ENCODE data around the gene MALRD1.

The MALRD1 gene

DNA sequence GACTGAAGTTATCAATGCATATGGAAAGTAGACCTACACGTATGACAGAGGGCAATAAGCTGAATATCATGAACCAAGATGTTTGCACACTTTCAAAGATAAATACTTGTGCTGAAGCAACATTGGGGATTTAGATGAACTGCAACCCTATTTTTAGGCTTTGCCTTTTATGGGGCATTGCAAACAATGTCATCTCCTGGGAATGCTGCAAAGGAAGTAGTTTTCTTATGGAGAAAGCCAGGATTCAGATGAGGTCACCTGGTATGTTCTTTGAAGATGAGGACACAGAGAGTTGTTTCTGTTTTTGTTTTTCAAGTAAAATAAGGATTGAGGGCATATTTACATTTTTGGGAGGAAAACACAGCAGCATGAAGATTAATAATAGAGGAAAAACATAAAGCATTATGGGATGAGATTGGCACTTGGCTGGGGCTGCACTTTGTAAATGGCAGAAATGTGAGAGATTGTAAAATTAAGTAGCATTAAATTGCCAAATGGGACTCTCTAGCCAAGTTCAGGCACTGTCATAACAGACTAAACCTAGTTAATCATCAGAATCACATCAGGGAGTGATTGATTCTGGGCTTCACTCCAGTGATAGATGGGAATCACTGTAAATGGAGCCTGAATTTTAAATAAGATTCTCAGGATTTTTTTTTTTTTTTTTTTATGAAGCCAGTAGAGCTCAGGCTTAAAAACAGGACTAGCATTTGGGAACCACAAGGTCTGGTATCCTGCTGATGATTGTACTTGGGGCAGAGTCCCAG is 63.1 kb downstream of the MALRD1 start:
- DNase-seq: no peak

DNA sequence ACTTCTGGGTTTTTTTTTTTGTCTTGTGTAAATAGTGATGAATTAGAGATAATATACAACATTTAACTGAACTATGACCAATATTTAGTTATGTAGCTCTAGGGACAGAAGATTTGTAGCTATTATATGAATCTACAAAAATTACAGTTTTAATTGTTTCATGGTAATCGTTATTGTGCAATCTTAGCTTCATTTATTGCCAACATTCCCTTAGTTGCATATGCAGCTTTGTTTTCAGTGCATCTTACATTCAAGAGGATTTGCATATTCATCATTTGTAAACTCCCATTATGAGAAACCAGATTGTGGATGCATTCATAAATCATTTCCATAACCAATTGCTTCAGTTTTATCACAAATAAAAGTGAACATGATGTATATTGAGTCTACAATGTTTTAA is 68.8 kb downstream of the MALRD1 start:
- no peak for DNase-seq

DNA sequence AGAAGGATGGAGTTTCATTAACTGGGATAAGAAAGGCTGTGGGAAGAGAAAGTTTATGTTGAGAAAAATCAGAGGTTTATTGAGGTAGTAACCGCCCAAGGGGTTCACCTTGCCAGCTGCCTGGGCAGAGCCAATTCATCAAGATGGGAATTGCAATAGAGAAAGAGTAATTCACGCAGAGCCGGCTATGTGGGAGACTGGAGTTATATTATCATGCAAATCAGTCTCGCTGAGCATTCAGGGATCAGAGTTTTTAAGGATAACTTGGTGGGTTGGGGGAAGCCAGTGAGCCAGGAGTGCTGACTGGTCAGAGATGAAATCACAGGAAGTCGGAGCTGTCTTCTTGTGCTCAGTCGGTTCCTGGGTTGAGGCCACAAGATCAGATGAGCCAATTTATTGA is 70.6 kb downstream of the MALRD1 start:
- no peak for DNase-seq

DNA sequence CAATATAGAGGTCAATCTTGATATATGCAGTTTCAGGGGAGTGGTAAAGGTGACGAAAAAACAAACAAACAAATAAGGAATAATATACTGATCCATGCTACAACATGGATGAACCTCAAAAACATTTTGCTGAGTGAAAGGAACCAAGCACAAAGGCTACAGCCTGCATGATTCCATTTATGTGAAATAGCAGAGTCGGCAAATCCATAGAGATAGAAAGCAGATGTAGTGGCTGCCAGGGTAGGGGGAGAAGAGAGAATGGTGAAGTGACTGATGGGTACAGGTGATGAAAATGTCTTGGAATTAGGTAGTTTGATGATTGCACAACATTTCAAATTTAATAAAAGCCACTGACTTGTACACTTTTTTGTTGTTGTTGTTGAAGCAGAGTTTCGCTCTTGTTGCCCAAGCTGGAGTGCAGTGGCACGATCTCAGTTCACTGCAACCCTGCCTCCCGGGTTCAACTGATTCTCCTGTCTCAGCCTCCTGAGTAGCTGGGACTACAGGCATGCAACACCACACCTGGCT is 71.8 kb downstream of the MALRD1 start:
- DNase-seq: no peak

DNA sequence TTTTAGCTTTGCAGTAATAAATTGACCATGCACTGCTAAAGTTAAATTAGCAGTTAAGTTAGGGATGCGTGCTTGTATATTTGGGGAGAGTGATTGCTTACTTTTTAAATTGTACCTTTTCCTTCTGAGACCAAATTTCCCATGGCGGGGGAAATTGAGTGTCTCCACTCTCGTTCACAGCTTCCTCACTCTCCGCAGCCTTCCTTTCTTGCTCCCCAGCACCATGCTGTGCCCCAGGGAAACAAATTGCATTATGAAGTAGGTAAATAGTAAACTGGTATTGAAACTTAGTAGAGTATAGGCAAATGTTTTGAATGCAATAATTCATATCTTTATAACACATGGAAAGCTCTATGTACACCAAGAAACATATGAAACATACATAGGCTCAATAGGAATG is 85.4 kb downstream of the MALRD1 start:
- DNase-seq: no peak

DNA sequence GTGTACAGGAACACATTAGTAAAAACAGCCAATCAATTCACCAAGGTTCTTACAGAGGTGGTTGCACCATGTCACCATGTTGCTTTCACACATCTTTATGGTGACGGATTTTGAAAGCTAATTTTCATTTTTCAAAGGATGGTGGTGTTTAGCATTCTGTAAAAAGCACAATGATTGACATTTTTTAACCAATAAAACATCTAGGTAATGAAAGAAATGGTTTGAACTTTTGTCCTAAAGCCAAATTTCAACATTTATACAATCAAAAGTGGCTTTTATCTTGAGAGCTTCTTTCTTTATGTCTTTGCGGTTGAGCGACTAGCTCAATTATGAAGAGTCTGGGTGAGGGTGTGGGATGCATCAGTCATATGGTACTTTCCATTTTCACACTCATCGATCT is 94.4 kb downstream of the MALRD1 start:
- DNase-seq: no peak

DNA sequence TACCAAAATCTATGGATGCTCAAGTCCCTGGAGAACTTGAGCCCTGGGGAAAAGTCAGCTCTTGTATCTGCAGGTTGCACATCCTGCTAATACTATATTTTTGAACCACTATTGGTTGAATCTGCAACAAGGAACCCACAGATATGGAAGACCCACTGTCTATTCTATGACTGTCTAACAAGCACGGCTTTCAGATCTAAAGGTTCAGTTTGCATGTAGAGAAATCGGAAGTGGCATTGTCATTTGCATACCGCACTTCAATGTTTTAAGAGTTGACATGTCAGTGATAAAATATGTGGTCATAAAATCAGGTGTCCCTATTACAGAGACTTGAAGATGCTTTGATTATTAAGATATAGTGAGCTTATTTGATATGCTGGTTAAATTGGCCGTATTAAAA is 95.6 kb downstream of the MALRD1 start:
- no peak for DNase-seq

DNA sequence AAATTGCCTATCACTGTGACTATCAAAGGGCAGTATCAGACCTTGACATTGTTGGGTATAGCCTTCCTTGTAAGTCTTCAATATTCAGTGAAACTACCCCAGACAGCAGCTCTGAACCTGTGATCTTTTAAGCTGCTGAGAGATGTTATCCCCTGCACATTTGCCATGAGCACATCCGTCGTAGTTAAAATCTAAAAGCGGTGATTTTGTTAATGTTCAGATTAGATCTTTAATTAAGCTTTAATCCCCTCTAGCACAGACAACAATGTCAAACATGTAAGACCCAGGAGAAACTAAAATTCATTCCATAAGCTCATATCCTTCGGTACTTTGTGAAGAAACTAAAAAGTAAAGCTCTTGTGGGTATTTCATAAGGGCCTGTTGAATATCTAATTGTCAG is 105.8 kb downstream of the MALRD1 start:
- no peak for DNase-seq

DNA sequence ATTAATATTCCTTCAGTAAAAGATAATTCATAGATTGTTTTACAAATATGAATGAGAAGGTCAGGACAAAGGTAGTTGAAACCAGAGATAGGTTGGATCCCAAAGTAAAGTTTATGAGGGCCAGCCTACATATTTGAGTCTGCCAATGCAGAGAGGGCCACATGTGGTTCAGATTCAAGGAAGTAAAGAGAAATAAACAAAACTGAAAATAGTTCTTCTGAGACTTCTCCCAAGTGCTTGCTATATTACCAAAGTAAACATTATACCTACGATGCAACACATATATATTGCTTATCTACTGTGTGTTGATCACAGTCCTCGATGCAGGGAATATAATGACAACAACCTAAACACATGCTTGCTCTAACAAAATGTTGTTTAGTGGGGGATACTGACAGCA is 109.8 kb downstream of the MALRD1 start:
- DNase-seq: no peak

DNA sequence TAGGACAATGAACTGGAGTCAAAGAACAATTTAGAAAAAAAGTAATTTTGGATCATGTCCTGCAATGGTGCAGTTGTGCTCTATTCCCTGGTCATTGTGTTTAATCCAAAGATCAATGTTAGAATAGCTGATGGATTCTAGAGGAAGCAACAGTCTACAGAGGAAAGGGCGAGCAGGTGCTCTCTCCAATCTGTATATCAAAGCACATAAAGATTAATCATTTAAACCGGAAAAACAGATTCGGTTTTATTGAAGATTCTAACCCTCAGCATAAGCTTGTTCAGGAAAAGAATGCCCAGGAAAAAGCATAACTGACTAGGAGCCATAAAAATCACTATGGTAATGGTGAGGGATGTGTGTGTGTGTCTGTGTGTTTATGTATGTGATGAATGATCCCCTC is 110.3 kb downstream of the MALRD1 start:
- DNase-seq: no peak

DNA sequence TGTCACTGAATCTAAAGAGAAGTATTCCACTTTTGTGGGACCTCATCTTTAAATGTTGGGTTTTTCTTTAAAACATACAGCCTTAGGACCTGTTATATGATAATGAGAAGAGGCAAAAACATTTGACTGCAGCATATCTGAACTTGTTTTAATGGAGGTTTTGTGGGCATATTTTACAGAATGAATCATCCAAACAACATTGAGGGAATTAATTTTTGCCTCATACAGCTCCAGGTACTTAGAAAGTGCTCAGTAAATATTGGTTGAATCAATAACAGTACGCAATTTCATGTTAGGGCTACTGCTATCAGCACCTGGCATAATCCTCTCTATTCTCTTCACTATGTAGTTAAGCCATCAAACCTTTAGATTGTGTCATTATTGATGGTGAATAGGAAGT is 115.9 kb downstream of the MALRD1 start:
- no peak for DNase-seq

DNA sequence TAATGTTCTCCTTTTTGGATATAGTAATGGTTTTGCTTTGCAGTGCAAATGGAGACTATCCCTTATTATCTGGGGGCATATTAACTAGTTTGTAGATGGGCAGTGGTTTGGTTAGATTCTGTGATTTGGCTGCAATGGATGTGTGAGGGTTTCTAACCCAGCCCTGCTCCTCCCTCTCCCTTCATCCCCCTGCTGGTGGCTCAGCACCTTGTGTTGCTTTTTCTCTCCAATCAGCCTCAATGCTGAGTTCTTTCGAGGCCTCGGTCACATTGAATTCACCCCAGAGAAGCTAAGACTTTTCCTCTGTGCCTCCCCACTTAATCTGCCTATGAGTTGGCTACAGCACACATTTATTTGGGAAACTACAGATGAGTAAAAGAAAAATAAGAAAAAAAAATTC is 120.0 kb downstream of the MALRD1 start:
- DNase-seq: no peak

DNA sequence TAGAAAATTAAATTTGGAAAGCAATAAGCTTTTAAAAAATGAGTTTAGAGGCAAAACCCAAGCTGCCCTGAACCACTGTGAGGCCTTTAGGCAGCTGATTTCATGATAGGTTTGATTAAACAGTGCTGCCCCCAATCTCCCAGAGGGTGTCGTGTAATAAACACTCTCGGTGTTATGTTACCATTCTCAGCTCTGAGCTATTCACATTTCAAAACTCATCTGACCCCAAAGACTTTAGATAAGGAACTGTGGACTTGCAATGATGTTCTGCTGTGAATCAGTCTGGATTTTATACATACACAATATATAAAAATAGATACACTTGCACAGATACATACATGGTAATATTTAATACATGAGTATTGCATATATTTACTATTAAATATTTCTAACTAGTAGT is 120.4 kb downstream of the MALRD1 start:
- DNase-seq: no peak

DNA sequence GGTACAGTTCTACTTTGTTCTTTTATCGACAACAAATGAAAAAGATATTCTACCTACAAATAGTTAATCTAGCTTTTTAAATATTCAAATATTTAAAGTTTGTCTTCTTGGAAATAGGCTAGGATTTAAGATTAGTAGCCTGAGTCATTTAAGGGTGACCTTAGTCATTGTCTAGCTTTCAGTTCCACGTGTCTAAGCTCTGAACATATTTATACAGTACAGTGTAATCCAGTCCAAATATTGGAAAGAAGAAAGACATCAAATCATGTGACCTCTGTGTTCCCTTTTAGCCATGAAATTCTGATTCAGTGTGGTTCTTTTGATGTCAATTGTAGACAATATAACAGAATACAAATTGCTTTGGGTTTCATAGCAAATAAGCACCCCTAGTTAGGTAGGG is 121.1 kb downstream of the MALRD1 start:
- no peak for DNase-seq

DNA sequence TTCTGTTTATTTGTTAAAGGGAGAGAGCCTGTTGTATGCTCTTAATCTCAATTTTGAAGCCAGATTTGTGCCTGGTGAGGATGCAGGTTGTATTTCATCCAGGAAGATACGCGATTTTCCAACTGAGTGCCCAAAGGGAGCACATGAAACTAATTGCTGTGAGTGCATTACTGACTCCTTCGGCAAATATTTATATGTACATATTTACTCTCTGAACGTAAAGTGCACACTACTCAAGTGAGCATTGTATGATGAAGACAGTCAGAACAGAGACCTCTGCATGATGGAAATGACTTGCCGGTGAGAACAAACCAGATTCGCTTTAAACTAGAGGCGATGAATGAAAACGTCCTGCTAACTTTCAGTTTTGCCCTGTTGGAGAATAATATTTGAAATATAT is 130.1 kb downstream of the MALRD1 start:
- DNase-seq: no peak

DNA sequence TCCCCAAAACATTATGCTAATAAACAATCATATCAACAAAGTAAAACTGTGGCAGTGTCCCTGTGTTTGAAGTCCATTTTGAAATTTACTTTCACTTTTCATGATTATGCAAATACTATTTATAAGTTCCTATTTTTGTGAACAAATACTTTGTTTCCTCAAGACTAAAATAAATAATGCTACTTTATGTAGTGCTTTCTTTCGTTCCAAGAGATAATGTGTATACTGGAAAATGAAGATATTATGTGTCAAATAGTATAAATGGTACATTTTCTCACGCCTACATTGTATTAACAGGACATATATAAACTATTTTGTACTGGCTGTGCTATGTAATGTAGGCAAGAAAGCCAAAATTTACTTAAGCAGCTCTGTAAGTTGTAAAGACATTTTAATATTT is 136.3 kb downstream of the MALRD1 start:
- no peak for DNase-seq

DNA sequence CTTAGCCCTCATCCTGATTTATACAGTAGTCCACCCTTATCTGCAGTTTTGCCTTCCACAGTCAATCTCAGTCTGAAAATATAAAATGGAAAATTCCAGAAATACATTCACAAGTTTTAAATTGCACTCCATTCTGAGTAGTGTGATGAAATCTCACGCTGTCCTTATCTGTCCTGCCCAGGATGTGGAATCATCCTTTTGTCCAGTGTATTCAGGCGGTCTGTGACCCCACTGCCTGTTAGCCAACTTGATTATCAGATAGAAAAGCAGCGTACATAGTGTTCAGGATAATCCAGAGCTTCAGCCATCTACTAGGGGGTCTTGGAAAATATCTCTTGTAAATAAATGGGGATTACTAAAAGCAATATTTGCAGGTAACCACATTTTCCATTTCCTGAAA is 146.3 kb downstream of the MALRD1 start:
- no peak for DNase-seq

DNA sequence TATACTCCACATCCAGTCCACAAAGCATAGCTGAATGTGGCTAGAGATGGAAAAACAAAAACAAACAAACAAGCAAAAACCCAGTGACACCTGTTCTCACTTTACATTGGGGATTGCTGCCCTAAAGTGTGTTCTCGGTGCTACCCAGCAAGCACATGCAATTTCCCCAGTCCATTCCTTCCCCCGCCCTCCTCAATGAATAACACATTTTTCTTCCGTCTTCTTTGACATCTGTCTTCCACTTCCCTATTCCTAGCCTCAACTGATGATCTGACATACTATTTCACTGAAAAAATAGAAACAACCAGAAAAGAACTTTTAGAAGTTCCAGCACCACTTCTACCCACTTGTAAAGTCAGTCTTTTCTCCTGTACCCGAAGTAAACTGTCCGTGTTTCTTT is 147.1 kb downstream of the MALRD1 start:
- no peak for DNase-seq

DNA sequence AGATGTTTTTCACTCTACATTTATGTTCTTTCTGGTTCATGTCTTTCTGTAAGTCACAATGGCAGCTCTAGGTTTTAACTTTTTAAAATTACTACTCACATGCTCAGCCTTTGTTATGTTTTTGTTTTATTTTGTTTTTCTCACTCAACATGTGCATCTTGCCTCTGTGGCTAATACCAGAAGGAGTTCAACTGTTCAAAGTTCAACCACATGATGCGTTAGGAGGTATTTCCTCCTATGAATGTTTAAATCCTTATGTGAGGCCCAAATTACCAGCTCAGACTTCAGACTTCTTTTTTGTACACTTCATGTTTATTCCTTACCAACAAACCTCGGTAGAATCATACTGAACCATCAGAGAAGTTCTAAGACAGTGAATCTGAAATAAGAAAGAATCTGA is 151.6 kb downstream of the MALRD1 start:
- no peak for DNase-seq

DNA sequence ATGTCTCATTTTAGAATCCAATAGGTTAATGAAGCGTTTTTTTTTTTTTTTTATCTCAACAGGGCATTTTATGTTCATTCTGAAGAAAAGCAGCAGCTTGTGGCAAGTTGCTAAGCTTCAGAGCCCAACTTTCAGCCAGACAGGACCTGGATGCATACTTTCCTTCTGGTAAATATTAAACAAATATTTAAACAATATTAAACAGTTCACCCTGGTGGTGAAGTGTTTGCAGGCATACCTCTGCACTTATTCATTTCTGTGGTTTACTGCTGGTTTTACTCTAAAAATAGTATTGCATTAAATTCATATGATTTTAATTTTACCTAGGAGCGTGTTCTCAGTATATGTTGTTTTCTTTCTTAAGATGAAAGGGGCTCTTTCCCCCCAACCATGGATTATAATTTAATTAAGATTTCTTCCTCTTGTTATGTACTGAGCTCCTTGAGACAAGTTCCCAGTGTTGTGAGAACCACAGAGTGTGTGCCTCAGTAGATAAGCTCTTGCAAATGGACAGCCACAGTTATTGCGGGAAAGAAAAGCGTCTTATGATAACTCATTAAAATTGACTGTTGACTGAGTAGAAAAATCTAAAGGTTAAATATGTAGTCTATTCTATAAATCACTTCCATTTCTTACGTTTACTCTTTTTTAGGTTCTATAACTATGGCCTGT is 155.8 kb downstream of the MALRD1 start:
- DNase-seq: no peak

DNA sequence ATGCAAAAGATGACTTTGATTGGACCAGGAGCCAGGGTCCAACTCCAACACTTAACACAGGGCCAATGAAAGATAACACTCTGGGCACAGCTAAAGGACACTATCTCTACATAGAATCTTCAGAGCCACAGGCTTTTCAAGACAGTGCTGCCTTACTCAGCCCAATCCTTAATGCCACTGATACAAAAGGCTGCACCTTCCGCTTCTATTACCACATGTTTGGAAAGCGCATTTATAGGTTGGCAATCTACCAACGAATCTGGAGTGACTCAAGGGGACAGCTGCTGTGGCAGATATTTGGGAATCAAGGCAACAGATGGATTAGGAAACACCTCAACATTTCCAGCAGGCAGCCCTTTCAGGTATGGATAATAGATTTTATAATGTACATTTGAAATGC is 160.7 kb downstream of the MALRD1 start:
- DNase-seq: no peak

DNA sequence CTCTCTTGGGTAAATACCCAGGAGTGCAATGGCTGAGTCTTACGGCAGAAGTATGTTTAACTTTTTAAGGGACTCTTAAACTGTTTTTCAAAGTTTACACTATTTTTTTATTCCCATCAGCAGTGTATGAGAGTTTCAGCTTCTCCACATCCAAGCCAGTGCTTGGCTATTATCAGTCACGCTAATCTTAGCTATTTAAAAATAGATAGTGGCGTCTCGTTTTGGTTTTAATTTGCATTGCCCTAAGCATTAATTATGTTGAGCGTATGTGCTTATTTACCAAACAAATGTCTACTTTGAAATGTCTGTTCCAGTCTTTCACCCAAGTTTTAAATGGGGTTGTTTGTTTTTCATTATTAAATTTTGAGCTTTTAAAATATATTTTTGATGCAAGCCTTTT is 164.0 kb downstream of the MALRD1 start:
- no peak for DNase-seq

DNA sequence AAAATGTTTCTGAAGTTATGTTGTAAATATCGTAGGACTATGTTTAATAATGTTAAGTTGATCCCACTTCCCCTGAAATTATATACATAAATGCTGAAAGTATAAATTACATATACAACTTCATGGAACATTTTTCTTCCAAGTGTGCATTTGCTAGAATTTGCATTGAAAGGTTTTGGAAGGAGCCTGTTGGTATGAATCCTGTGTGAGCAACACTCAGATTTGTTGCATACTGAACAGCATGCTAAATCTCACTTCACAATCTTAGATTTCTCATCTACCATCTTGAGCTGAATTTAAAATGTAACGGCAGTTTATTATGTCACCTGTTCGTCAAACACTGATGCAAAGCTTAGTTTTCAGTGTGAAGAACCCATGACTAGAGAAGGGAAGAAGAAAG is 172.6 kb downstream of the MALRD1 start:
- no peak for DNase-seq

DNA sequence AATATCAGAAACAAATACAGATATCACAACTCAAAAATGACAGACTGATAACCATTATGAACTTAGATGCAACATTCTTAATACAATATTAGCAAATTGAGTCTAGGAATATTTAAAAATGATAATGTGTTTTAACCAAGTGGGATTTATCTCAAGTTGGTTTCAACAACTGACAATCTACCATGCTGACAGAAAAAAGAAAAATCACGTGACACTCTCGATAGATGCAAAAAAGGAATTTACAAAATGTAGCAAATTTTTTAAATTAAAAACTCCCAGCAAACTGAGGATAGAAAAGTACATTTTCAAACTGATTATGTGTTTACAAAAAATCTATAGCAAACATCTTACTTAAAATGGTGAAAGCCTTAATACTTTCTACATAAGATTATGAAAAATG is 177.4 kb downstream of the MALRD1 start:
- DNase-seq: no peak

DNA sequence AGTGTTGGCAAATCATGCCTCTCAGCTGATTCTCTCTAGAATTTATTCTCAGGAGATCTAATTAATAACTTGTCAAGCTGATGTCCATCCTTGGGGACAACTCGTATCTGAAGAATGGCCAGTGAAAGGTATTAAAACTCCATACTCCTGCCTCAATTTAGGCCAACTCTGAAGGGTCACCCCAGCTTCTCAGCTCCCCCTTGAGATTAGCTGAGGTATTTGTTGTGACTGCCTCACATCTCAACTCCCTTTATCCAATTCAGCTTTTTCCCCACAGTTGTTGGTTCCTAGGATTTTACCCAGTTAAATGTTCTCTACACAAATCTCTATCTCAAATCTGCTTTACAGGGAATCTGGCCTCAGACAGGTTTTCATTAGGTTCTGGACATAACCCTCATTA is 182.4 kb downstream of the MALRD1 start:
- no peak for DNase-seq

Measured in CD4-positive, alpha-beta T cell treated with Interleukin-17A for 1 hour (primary cell).